ENCODE measurements around the gene SFXN5.

SFXN5 gene

GRCh38 chr2:72973566-72974435, 97.7 kb downstream of the SFXN5 start:
- TF ChIP-seq CTCF (IDR thresholded peaks at IDR 0.05; ENCODE audit: poor library complexity, severe bottlenecking): peak; percentile 83
- H3K36me3 ChIP-seq (ENCODE audit: low read depth): no peaks in the 10 kb centered on the region
- no peaks in the 10 kb centered on the region for H3K4me1 ChIP-seq (ENCODE audit: insufficient read depth, poor library complexity, severe bottlenecking)
- peak; percentile 80 for ATAC-seq (ENCODE audit: low read depth)
- no peaks in the 10 kb centered on the region for H3K9me3 ChIP-seq (ENCODE audit: severe bottlenecking)
- H3K27ac ChIP-seq (ENCODE audit: poor library complexity, severe bottlenecking): no peak overlapping the region
- no peak overlapping the region for H3K4me3 ChIP-seq (ENCODE audit: severe bottlenecking)
- no peak for DNase-seq (ENCODE audit: low spot score)
- H3K27me3 ChIP-seq (ENCODE audit: insufficient read depth, poor library complexity, severe bottlenecking): no peaks in the 10 kb centered on the region

- TF ChIP-seq CTCF (IDR thresholded peaks at IDR 0.05; ENCODE audit: poor library complexity, severe bottlenecking): no peak
- no peaks in the 10 kb centered on the region for H3K36me3 ChIP-seq (ENCODE audit: low read depth)
- H3K27me3 ChIP-seq (ENCODE audit: insufficient read depth, poor library complexity, severe bottlenecking): no peaks in the 10 kb centered on the region
- DNase-seq (ENCODE audit: low spot score) (no peak), ATAC-seq (ENCODE audit: low read depth) (no peak)
- no peaks in the 10 kb centered on the region for H3K9me3 ChIP-seq (ENCODE audit: severe bottlenecking)
- no peaks in the 10 kb centered on the region for H3K4me1 ChIP-seq (ENCODE audit: insufficient read depth, poor library complexity, severe bottlenecking)
- no peak overlapping the region for H3K27ac ChIP-seq (ENCODE audit: poor library complexity, severe bottlenecking)
- no peak overlapping the region for H3K4me3 ChIP-seq (ENCODE audit: severe bottlenecking)
These were observed 98.4 kb downstream of the SFXN5 start for GRCh38 chr2:72973137-72973535.

GRCh38 chr2:72972352-72973136, 99.0 kb downstream of the SFXN5 start:
- H3K27me3 ChIP-seq (ENCODE audit: insufficient read depth, poor library complexity, severe bottlenecking): no peaks in the 10 kb centered on the region
- ATAC-seq (ENCODE audit: low read depth): no peak
- H3K9me3 ChIP-seq (ENCODE audit: severe bottlenecking): no peaks in the 10 kb centered on the region
- TF ChIP-seq CTCF (IDR thresholded peaks at IDR 0.05; ENCODE audit: poor library complexity, severe bottlenecking): no peak
- no peak overlapping the region for H3K27ac ChIP-seq (ENCODE audit: poor library complexity, severe bottlenecking)
- no peaks in the 10 kb centered on the region for H3K4me1 ChIP-seq (ENCODE audit: insufficient read depth, poor library complexity, severe bottlenecking)
- no peak for DNase-seq (ENCODE audit: low spot score)
- H3K36me3 ChIP-seq (ENCODE audit: low read depth): no peaks in the 10 kb centered on the region
- no peak overlapping the region for H3K4me3 ChIP-seq (ENCODE audit: severe bottlenecking)

- Histone ChIP-seq H3K4me1 (ENCODE audit: insufficient read depth, poor library complexity, severe bottlenecking) (no peaks in the 10 kb centered on the region), H3K27me3 (ENCODE audit: insufficient read depth, poor library complexity, severe bottlenecking) (no peaks in the 10 kb centered on the region), H3K36me3 (ENCODE audit: low read depth) (no peaks in the 10 kb centered on the region), H3K9me3 (ENCODE audit: severe bottlenecking) (no peaks in the 10 kb centered on the region), H3K27ac (ENCODE audit: poor library complexity, severe bottlenecking) (no peak overlapping the region), H3K4me3 (ENCODE audit: severe bottlenecking) (no peak overlapping the region)
- no peak for ATAC-seq (ENCODE audit: low read depth)
- no peak for DNase-seq (ENCODE audit: low spot score)
- no peak for TF ChIP-seq CTCF (IDR thresholded peaks at IDR 0.05; ENCODE audit: poor library complexity, severe bottlenecking)
These were observed 100.5 kb downstream of the SFXN5 start for GRCh38 chr2:72971036-72971435.
